ENCODE results near the gene TLL2.

The TLL2 gene

DNA sequence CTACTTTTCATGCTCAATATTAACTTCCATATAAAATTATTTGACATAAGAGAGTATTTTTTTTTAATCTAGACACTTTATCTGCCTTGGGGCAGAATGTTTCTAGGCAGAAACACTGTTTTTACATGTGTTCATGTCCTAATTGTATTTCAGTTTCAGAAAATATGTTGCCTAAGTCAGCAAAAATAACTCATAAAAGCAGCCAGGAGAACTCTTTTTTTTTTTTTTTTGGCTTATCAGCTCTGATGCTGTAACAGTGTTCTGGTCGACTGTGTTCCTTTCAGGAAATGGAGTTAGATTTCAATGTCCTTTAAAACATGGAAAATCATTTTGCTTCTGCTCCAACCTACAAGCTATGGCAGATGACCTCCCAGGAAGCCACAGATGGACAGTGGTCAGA, 91.7 kb downstream of the TLL2 start:
- no peak for DNase-seq (ENCODE audit: low read depth, low spot score)

DNA sequence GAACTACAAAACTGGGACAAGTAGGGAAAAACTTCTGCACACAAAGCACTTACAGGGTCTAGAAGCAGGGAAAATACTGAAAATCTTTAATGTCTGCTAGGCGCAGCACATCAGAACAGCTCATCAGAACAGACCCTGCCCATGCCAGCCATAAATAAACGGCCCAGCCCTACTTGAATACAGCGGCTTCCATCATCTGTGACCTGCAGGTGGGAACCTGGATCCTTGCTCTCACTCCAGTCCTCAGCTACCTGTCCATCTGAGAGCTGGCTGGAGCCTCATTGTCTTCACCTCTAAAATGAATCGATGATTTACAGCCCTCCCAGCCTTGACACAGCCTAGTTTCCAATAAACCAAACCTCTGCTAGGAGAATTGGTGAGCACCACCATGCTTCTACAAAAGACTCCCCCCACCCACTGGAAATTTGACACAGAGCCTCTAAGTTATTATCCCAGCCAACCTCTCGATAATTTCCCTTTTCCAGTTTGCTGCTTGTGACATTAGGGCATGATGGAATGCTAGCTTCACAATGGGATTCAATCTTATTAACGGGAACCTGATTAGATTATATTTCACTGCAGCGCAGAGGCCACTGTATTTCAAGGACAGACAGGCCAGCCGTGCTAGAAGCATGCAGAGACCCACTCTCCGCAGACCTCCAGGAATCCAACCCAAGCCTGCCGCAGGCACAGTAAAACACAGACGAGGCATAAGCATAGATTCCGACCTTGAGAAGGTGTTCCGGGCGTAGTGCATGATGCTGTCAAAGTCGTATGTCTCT, 93.3 kb downstream of the TLL2 start:
- DNase-seq (ENCODE audit: low read depth, low spot score): no peak

DNA sequence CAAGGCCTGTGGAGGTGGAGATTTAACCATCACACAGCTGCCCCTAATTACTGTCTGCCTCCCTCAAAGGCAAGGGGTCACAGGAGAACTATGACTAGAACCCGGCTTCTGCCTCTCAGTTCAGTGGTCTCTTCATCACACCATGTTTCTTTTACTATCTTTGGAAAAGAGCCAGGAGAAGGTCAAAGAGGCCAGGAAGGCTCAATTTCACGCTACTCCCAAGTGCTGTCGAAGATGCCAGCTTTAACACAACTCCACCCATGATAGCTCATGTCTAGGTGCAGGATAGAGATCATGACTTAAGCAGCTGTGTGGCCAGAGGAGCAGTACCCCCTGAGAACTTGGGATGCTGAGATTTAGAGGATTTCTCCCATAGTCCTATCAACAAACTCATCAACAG, 94.4 kb downstream of the TLL2 start:
- DNase-seq (ENCODE audit: low read depth, low spot score): no peak

DNA sequence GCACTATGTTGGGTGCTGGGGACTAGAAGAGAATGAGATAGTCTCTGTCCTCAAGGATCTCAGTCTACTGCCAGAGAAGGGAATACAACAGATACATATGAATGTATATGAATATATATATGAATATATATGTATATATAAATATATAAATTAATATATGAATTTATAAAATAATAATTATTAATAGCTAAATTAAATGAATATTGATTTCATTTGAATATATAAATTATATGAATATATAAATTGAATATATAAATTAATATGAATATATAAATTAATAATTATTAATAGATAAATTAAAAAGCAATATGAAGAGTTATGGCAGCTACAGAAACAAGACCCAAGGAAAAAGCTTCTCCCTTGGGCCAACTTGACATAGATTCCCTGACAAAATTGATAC, 95.1 kb downstream of the TLL2 start:
- DNase-seq (ENCODE audit: low read depth, low spot score): no peak

DNA sequence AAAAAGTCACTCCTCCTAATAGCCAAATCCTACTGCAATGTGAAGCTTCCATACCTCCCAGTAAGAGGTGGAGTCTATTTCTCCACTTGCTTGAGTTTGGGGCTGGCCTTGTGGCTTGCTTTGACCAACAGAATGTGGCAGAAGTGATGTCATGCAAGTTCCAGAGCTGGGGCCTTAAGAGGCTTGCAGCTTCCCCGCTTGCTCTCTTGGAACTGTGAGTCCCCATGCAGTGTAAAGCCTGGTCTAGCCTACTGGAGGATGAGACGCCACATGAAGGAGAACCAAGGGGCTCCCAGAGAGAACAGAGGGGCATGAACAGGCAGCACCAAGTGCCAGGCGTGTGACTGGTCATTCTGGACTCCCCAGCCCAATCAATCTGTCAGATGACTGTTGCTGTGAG, 96.3 kb downstream of the TLL2 start:
- DNase-seq (ENCODE audit: low read depth, low spot score): no peak

DNA sequence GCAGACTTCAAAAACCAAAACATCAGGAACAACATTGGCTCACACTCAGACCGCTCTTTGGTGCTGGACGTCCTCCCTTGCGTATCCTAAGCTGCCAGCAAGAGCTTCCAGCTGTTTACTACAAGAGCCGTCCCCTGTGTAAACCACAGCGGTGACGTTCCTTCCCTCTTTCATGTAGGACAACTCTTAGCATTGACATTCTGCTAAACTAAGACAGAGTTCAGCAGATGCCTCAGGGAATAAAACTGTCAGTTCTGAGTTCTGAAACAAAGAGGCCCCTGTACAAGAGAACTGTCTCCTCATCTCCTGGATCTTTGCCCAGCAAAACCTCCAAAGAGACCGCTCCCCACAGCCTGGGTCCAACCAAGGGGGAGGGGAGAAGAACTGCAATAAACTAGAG, 97.1 kb downstream of the TLL2 start:
- no peak for DNase-seq (ENCODE audit: low read depth, low spot score)

DNA sequence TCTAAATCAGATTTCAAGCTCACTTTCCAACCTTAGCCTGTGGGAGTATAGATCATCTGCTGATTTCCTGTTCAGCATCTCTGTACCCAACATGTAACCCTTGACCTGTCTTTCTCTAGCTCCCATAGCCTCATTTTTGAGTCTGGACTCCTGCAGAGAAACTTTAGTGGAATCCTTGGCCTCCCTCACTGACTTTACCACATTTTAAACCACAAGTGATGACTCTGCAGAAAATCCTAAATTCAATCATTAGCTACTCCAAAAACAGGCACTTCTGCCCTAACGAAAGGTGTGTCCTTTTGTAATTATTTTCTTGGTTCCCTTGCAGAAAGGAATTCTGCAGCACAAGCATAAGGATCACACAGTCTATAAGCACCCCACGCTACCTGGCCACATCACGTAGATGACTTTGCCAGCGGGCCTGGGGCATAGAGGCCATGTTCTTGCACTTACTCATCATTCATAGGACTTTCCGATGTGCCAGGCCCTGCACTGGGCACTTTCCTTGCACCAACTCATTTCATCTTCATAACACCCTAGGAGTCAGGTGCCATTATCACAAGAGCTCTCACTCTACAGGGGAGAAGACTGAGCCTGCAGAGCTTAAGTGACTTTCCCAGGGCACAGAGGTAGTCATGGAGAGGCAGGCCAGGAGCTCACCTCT, 97.7 kb downstream of the TLL2 start:
- DNase-seq (ENCODE audit: low read depth, low spot score): no peak

DNA sequence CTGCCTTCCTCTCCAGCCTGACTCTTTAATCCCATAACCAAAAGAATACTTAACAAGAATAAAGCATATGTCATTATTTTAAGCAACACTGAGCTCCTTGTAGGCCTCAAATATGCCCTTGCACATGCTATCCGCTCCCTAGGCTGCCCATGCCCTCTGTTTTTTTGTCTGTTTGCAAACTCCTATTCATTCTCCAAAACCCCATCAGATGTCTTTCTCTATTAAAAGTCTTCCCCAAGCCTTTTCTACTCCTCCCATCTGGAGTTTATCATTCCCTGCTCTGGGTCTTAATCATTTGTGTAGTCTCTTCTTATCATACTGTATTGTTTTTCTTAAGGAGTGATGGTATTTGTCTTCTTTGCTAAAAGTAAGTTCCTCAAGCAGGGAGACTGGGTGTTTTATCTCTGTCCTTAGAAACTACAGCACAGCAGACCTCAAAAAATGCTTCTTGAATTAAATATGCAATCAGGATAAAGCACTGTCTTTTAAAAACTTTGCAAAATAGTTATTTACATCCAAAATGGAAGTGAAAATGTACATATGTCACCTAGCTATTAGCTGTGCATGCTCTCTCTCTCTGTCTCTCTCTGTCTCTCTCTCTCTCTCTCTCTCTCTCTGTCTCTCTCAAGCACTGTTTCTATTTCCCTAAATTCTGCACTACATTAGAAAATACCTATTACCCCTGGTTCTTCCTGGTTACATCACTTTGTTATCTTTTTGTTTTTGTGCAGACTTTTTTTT, 98.4 kb downstream of the TLL2 start:
- DNase-seq (ENCODE audit: low read depth, low spot score): no peak

DNA sequence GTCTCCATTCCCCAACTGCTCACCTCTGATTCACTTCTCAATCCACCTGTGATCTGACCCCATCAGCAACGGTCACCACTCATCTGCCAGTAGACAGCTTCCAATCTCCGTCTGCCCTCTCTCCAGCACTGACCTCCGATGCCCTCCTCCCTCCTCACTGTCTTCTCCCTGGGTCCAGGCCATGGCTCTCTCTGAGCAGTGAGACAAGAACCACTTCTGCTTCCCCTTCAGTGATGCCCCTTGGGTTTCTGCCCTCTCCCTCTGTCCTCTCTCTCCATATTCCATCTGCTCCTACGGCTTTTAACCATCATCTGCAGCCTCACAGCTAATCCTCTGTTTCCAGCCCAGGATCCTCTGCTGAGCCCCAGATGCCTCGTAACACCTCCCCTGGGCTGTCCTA, 99.4 kb downstream of the TLL2 start:
- no peak for DNase-seq (ENCODE audit: low read depth, low spot score)

DNA sequence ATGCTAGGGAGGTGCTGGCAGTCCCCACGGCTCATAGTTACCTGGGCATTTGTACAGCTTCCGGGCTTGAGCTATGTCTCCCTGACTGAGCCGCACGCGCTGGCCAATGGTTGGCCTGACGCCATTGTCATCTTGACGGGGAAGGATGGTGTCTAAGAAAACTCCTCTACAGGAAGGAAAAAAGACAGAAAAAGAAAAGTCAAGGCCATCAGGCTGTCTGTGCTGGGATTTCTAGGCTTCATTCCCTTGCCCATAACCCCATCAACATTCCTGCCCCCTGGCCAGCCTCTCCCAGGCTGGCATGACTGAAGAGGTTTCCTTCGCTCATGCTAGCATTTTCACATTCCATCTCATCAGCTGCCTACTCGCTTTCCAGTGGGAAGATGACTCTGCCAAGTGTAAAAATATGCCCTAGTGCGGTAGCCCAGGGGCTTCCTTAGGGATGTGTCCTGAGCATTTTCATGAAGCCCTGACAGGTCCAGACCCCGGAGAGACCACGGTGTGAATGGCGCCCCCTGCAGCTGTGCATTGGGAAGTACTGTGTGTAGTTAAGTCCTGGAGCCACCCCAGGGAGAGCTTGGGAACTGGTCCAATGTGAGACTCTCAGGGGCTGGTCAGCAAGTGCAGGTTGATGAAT, 100.5 kb downstream of the TLL2 start:
- no peak for DNase-seq (ENCODE audit: low read depth, low spot score)

DNA sequence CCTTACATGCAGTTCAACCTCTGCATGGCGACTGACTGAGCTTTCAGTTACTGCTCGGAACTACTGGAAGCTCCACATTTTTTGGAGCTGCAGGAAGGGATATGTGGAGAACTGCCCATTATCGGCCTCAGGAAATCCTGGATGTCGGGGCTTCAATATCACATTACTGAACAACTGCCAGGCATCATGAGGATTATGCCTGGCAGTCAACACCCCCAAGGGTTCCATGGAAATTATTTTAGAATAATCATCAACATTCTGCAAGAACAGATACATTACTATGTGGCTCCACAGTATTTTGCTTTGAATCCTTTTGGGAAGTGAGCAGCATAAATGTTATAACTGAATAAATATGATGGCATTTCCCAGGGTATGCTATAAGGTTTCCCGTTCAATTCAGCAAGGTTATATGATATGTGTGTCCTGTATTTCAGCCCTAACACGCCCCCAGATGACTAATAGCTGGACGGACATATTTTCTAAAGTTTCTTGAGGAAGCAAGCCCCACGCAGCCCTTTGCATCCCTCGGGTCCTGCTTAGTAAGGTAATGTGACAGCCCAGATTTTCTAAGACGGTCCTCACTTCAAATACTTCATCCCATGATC, 101.9 kb downstream of the TLL2 start:
- DNase-seq (ENCODE audit: low read depth, low spot score): no peak

DNA sequence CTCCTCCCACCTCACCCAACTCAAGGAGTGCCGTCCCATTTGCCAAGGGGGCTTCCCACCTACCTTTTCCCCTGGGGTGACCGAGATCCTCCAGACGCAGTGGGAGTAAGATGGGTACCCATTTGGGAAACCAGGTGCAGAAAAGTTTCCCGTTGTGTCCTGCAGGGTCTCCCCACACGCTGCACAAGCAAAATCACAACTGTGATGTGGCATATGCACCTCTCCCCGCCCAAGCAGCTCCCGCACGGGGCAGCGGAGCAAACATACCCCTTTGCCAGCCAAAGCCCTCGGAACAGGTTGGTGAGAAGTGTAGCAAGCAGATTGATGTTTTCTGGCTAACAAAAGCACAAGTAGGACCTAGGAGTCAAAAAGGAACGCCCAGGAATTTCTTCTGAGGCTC, 103.4 kb downstream of the TLL2 start:
- DNase-seq (ENCODE audit: low read depth, low spot score): no peak

DNA sequence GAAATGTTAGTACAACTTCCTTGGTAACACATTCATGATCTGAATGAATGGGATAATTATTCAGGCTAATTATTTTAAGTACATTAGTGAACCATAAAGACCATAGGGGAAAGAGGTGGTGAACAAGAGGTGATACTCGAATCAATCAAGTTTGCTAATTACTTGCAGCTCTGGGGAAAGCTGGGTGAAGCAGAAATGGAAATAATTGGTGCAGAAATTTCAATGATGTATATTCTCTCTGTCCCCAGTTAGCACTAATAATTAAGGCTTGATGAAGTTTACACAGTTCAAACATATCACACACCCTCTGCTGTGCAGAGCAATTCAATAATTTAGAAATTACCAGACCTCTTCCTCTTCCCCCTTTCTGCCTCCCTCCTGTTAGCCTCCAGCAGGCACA, 105.5 kb downstream of the TLL2 start:
- no peak for DNase-seq (ENCODE audit: low read depth, low spot score)

DNA sequence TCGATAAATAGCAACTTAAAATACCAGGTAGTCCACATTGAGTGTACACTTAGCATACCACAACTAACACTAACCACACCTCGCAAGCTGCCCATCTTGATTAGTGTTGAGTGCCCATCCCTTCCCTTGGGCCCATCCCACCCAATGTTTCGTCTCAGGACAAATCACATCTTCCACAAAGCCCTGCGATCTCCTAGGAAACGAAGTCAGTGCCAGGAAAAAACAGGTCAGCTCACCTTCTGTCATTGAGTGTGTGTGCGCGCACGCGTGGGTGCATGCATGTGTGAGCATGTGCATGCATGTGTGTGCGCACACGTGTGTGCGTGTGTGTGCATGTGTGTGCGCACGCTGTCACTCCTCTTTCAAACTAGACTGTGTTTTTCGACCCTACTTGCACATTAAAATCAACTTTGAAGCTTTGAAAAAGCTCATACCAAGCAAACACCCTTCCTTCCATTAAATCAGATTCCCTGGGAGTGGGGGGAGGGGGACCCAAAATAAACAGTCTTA, 106.1 kb downstream of the TLL2 start:
- no peak for DNase-seq (ENCODE audit: low read depth, low spot score)

DNA sequence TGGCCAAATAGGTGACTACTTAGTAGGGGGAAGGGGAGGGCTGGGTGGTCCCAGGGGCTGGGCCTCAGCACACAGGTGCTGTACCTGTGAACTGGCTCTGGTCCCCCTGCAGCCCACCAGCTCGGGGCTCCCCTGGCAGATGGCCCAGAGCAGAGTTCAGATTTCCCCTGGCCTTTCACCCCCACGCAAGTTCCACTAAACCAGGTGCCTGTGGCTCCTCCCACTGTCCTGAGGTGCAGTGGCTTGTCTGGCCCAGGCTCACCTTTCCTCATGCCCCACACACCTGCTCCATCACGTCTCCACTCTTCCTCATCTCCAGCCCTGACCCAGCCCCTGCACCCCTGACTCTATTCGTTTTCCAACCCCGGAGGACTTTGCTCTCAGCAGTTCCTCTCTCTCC, 107.6 kb downstream of the TLL2 start:
- no peak for DNase-seq (ENCODE audit: low read depth, low spot score)

DNA sequence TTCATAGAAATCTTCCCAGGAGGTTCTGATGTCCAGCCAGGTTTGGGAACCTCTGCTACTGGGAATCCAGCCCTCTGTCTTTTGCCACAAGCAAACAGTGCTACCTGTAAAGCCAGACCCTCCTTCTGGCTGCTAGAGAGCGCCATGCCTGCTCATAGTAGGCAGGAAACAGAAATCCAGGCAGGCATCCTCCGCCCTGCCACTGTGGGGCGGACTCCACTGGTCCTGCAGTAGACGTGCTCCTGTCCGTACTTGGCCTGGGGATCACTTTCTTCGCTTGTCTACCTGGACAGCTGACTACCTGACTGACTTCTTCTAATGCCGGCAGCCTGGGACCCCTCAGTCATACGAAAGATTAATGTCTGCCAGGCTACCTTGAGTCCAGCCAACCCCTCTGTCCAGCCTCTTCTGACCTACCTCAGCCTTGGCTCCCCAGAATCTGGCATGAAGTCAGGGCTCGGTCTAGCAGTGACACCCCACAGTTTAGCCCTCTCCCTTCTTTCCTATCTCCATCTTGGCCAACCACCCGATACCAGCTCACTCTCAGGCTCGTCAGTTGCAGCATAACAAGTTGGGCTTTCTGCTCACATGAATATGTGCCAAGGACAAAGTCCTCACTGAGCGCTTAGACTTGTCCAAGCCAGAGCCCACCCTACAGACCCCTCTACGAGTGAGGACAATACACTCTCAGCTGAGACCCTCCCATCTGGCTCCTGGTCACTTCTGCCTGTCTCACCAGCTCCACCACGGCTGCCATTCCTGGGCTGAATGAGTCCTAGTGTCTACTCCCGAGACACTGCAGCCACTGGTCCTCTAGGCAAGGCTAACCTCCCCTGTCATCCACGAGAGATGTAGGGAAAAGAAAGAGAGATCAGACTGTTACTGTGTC, 111.1 kb downstream of the TLL2 start:
- no peak for DNase-seq (ENCODE audit: low read depth, low spot score)

DNA sequence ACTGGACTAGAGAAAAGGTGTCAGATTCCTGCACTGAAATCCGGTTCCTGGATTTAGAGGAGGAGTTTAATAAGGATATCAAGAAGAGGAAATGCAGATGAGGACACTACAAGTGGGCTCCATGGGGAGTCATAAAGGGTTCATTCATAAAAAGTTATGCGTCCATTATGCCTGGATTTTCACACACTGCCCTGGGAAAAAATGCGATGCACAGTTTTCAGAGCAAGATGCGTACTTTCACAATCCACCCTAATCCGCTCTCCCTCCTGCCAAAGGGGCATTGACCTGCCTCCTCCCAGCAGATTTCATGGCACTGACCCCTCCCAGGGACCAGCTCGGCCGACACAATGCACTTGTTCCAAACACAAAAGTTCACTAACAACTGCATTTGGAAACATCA, 112.7 kb downstream of the TLL2 start:
- DNase-seq (ENCODE audit: low read depth, low spot score): no peak

DNA sequence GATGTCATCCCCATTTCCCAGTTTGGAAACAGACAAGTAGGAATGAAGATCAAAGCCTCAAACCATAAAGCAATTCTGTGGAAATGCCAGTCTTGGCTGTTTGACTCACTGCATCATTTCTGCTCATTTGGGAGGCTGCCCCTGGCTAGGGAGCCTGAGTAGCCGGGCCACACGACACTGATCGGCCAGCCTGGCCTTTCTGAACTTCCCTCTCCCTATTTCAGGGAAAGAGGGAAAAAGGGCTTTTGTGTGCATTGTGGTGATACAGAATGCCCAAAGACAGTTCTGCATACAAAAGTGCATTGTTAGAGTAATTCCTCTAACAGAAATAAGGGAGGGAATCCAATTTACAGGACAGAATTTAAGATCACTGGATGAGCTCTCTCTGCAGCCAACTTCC, 113.3 kb downstream of the TLL2 start:
- no peak for DNase-seq (ENCODE audit: low read depth, low spot score)

DNA sequence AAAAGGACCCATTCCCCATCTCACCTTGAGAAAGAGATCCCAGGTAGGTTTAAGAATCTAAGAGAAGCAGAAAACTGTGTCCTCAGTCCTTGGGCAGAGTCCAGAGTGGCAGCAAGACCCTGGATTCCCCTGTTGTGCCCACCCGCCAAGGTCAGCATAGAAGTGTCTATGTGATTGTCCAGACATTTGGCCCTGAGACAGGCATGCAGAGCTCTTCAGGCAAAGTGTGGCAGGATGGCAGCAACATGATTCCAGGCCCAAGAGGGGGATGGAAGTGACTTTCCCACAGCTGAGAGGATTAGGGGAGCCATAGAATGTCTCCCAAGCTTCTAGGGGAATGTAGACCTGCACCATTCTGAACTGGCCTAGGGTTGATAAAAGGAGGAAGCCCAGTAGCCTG, 115.8 kb downstream of the TLL2 start:
- no peak for DNase-seq (ENCODE audit: low read depth, low spot score)
